Anterior cingulate cortex (tissue), 58 donors: Measurements from ENCODE around the gene RPS6KA5.
A peak's percentile ranks its signal among the peaks of the same experiment; 100 is the strongest.
"Not testable (repeated sequence)": the region's sequence is repeated elsewhere in the genome, so short reads cannot be mapped to it uniquely, and the experiment has no call there.

Experiments used
- DNase-seq, 58 donors: peaks; one replicate each; lab custom pipeline; 2025; lab: John Stamatoyannopoulos, UW

RPS6KA5 gene

DNA sequence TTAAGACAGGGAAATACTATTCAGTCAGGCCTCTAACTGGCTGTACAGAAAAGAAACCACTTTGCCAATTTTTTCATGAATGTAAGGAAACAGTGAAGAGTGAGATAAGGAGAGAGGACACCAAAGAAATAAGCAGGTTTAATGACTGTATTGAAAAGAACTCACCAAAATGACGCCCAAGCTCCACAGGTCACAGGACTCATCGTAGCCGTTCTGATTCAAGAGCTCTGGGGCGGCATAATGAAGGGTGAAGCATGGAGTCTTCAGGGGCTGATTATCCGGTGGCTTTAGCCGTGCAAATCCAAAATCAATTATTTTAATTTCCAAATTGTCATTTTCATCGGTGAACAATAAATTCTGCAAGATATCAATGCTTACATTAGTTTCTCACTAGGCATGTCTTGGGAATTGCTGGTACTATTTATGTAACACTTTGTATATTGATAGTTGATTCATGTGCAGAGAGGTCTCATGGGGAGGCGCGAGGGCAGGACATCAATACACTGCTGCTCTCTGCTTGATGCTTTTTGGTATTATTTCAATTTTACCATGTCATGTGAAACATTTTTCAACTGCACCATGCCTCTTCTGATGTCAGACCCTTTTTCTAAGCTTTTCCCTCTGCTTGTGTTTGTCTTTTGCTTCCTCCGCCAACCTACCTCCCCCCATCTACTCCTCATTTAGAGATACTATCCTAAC is 170.0 kb downstream of the RPS6KA5 start:
- no peak for DNase-seq

GRCh38 chr14:90886297-90886815 is 174.1 kb downstream of the RPS6KA5 start:
- DNase-seq: no peak

DNA sequence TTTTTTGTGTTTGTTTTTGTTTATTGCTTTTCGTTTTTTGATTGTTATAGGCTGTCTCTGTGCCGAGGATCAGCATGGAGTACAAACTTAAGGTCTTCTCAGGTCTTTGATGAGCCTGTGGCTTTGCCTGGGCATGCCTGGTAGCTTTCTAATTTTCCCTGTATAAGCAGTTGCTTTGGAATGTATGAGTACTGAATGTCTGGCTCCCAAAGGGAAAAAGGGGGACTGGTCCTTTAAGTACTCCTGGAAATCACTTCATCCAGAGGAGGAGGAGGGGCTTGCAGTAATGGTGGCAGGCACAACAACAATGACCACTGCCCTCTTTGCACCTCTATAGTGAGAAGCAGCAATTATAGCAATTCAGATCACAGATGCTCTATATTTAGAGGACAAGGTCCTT is 176.7 kb downstream of the RPS6KA5 start:
- DNase-seq: no peak

DNA sequence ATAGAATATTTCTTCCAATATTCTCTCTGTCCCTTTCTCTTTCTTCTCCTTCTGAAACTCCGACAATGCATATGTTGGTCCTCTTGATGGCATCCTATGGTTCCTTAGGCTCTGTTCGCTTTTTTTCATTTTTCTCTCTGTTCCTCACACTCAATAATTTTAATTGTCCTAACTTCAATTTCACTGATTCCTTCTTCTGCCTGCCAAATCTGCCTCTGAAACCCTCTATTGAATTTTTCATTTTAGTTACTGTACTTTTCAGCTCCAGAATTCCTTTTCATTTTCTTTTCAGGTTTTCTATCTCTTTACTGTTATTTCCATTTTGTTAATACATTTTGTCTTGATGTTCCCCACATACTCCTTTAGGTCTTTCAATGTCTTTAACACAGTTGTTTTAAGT is 177.2 kb downstream of the RPS6KA5 start:
- DNase-seq: no peak

DNA sequence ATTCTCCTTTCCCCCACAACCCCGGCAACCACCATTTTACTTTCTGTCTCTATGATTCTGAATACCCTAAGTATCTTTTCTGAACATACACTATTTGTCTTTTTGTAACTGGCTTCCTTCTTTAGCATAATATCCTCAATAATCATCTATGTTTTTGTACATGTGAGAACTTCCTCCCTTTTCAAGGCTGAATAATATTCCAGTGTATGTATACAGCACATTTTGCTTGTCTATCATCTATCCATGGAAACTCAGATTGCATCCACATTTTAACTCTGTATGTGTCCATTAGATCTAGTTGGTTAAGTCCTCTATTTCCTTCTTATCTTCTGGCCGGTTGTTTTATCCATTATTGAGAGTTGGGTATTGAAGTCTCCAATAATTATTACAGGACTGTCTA is 180.2 kb downstream of the RPS6KA5 start:
- no peak for DNase-seq

DNA sequence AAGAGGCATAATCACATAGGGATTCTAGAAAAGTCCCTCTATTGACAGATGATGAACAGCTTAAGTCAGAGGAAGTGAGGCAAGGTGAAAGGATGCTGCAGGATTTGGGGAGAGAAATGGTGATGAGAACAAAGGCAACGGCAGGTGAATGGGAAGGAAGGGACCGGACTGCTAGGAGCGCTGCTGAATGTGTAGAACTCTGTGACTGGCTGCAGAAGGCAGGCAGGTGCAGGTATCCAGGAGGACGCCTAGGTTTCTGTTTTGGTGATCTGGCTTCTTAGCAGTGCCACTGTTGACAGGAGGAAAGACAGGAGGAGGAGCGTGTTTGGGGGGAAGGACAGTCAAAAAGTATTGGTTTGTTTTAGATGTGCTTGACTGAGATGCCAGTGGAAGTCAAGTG is 185.8 kb downstream of the RPS6KA5 start:
- DNase-seq: no peak

DNA sequence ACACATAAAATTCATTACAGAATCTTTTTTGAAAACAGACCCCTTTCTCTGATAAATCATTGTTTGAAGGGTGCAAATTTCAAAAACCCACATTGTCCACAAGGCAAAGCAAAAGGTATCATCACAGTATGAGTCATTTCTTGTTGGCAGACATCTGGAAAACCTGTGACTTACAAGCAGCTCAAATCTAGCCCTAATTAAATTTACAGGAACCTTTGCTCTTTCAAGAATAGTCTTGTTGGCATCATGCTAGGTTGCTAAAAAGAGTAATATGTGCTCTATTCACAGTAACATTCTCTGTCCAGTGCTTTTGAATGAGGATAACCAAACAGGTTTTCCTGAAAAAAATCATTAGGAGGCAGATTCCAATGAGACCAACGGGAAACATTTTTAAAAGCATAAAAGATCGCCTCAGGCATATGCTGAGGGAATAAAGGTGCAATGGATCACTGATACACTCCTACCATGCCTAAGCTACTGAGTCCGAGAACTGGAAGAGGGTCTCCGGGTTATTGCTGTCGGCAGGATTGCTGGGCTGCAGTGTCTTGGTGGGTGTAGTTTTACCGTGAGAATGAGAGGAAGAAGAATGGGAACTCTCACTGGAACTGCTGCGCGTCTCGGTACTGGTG is 188.7 kb downstream of the RPS6KA5 start:
- no peak for DNase-seq

GRCh38 chr14:90870950-90871604 is 189.4 kb downstream of the RPS6KA5 start:
- no peak for DNase-seq

GRCh38 chr14:90867501-90867900 is 192.9 kb downstream of the RPS6KA5 start:
- no peak for DNase-seq

DNA sequence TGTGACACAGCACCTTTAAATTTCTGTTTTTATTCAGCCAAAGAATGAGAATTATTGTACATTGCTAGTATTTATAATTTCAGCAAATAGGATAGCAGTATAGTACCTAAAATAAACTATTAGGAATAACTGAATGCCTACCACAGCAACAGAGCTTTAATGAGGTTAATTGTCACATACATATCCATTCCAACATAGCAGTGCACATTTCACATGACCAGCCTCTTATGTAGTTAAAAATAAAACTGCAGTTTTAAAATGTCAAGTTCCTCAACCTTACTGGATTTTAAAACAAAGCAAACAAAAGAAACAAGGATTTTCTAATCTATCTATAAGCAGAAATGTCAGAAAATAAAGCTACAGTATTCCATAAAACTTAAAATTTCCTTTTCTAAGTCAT is 193.6 kb downstream of the RPS6KA5 start:
- DNase-seq: no peak

- no peak for DNase-seq
These were observed 195.7 kb downstream of the RPS6KA5 start for GRCh38 chr14:90864741-90865140.

DNA sequence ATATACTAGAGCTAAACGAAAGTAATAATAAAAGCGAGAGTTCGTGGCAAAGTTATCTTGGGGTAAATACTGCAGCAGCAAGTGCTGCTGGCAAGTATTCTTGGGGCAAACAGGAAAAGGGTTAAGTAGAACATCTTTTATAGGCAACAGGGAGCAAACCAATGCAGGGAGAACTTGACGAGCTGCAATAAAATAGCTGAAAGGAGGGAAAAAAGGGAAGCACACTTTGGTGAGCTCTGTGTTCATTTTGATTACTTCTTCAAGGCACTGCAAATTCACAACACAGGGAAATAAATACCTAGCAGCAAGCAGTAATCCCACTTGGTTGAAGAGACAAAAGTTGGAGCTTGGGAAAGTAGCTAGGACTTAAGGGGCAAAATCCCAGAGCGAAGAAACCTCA is 201.9 kb downstream of the RPS6KA5 start:
- DNase-seq: no peak

GRCh38 chr14:90857866-90858265 is 202.6 kb downstream of the RPS6KA5 start:
- DNase-seq: no peak

GRCh38 chr14:90856115-90856514 is 204.3 kb downstream of the RPS6KA5 start:
- DNase-seq: not testable (repeated sequence)

GRCh38 chr14:90853116-90853515 is 207.3 kb downstream of the RPS6KA5 start:
- no peak for DNase-seq

- peak in 5 of 58 donors; percentile 21 to 35 (median 23) for DNase-seq
These were observed 209.0 kb downstream of the RPS6KA5 start for GRCh38 chr14:90851327-90852036.

GRCh38 chr14:90850487-90850886 is 210.0 kb downstream of the RPS6KA5 start:
- DNase-seq: no peak

GRCh38 chr14:90849787-90850444 is 210.5 kb downstream of the RPS6KA5 start:
- DNase-seq: no peak

DNA sequence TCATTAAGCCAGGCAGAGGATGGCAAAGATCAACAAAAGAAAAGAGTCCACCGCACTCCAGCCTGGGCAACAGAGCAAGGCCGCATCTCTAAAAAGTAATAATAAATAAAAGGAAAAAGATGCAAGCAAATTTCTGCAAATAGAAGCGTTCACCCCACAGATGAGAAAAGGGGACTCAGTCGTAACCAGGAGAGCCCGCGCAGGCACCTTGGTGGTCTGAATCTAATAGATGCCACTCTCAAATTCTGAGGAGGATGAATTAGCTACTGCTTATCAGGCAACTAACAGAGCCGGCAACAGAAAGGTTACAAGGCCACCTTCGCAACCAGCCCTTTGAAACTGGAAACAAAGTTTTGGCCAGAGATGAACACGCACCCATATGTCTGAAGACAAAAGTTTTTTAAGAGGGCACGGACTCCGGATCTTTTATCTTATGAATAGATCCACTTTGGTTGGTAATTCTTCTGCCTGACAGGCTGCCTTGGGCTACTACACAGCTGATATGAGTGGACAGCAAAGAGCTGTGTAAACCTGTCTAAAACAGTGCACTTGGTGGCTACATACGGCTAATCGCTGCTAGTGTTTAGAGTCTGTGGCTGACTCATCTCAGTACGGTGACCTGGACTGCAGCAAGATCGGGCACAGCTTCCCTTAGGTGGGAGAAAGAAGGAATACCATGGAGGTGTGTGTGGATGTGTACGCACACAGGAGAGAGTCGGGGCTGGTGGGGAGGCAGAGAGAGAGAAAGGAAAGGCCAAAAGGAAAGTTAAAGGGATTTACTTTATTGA is 211.3 kb downstream of the RPS6KA5 start:
- DNase-seq: no peak

GRCh38 chr14:90846511-90846910 is 213.9 kb downstream of the RPS6KA5 start:
- DNase-seq: no peak
